ENCODE measurements around the gene PRR18. TPM values are rescaled to one million over a fixed set of nuclear protein-coding genes. Genes with fewer than 3 reads are reported as not detected.

The PRR18 gene
- total and polyA plus RNA-seq, 9 of the 15 experiments (the other 6 are each of a cell fraction or from before 2014, with no cell fraction given) = not detected

- in situ Hi-C loops (cut with MboI) (no loop called here), intact Hi-C loops (cut with micrococcal nuclease) (no loop called here)
- Histone ChIP-seq H3K4me1 (replicated peaks in 1 of 2; ENCODE audit: control insufficient read depth in 2 of 2, insufficient read depth in 2 of 2, low read length in 2 of 2) (peaks cover 0 to 3% of the 10 kb centered on the region in 2 experiments; a peak in 1 of 5 replicates), H3K27ac (ENCODE audit: extremely low read depth, low read depth, low read length) (no peak overlapping the region), H2AFZ (ENCODE audit: low read depth, low read length) (0 out of 2 replicates have a peak overlapping the region, but pooled peaks have one; percentile 11), H3K79me2 (ENCODE audit: control insufficient read depth, insufficient read depth, low read length) (no peaks in the 10 kb centered on the region), H3K36me3 (ENCODE audit: control insufficient read depth, insufficient read depth, low read length) (no peaks in the 10 kb centered on the region), H4K20me1 (replicated peaks; ENCODE audit: control insufficient read depth, insufficient read depth, low read length) (no peaks in the 10 kb centered on the region), H3K9ac (ENCODE audit: insufficient read depth in 1 of 2, low read depth in 2 of 2, low read length in 2 of 2) (no peak overlapping the region), H3K4me2 (ENCODE audit: insufficient read depth, low read length) (0 out of 2 replicates have a peak overlapping the region, but pooled peaks have one; percentile 5), H3K27me3 (ENCODE audit: control insufficient read depth in 2 of 2, insufficient read depth in 2 of 2, low read length in 2 of 2) (peaks cover 0 to 14% of the 10 kb centered on the region in 2 experiments; a peak in 2 of 5 replicates), H3K9me3 (replicated peaks; ENCODE audit: control insufficient read depth, insufficient read depth, low read depth, low read length) (peaks cover 6% of the 10 kb centered on the region; the same call in 1 of the 2 replicates), H3K9me1 (ENCODE audit: control insufficient read depth, insufficient read depth, low read length) (no peaks in the 10 kb centered on the region), H3K4me3 (no peak overlapping the region)
- no TSS peak for BruUV-seq (replicated peaks)
- TF ChIP-seq MEF2D (tag; conservative IDR thresholded peaks at IDR 0.05; ENCODE audit: low read depth) (no peak), ZNF274 (IDR thresholded peaks at IDR 0.05; ENCODE audit: borderline replicate concordance, low read depth, low read length) (no peak), POLR2A (conservative IDR thresholded peaks at IDR 0.05) (no peak), NRF1 (conservative IDR thresholded peaks at IDR 0.05 in 1 of 2, IDR thresholded peaks at IDR 0.05 in 1 of 2) (peak; percentile 56 to 68), USF1 (CRISPR knock-in tag; IDR thresholded peaks at IDR 0.05) (no peak), CTBP1 (IDR thresholded peaks at IDR 0.05; ENCODE audit: borderline replicate concordance) (peak; percentile 39; the same call in 1 of the 2 replicates)
- WGBS (ENCODE audit: insufficient coverage, low coverage, missing lambda C conversion rate) = 40% methylated on average over 4 of the region's 4 CpGs
- DNase-seq (ENCODE audit: extremely low read depth in 1 of 4, low spot score in 3 of 4) (no peak), FAIRE-seq (no peak), ATAC-seq (peak; percentile 29; the same call in 1 of the 3 replicates)
- POLR2A ChIA-PET = interaction anchor here (1.3 to 1.7 kb wide), 2 partner anchors 26 to 34 kb away, joined by 6 to 7 read pairs; no protein-coding TSS in a partner anchor
- CTCF ChIA-PET (ENCODE audit: low intra/inter-chr PET ratio) = no interaction called here
Observed at GRCh38 chr6:166354965-166355364, 46.8 kb upstream of the PRR18 start.

Data from K562 (cell line).